ENCODE results near the gene RPL37.
"Not testable (repeated sequence)": the region's sequence is repeated elsewhere in the genome, so short reads cannot be mapped to it uniquely, and the experiment has no call there.

RPL37 gene

DNA sequence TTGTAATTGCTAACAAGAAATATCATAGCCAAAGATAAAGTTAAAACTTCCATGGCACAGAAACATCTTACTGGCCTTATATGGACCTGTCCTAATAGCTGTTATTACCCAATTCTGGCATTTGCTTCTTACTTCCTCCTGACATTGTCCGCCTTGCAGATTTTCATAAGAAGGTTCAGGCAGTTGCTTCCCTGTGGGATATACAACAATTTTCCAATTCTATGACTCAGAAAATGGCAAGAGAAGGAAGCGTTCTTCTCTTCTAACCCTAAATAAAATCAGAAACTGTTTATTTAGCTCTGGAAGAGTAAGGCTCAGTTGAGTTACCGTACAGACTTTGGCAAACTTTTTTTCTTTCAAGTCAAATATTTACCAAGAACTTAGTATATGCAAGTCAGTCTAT is 38.5 kb downstream of the RPL37 start:
- peak; percentile 57 for DNase-seq

DNA sequence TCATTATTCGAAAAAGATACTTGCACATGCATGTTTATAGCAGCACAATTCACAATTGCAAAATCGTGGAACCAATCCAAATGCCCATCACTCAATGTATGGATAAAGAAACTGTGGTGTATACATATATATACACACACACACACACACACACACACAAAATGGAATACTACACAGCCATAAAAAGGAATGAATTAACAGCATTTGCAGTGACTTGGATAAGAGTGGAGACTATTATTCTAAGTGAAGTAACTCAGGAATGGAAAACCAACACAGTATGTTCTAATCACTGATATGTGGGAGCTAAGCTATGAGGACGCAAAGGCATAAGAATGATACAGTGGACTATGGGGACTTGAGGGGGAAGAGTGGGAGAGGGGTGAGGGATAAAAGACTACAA is 40.1 kb downstream of the RPL37 start:
- not testable (repeated sequence) for DNase-seq

DNA sequence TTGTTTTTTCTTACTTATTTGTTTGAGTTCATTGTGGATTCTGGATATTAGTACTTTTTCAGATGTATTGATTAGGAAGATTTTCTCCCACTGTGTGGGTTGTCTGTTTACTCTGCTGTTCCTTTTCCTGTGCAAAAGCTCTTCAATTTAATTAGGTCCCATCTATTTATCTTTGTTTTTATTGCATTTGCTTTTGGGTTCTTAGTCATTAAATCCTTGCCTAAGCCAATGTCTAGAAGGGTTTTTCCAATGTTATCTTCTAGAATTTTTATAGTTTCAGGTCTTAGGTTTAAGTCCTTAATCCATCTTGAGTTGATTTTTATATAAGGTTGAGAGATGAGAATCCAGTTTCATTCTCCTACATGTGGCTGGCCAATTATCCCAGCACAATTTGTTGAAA is 40.7 kb downstream of the RPL37 start:
- not testable (repeated sequence) for DNase-seq

DNA sequence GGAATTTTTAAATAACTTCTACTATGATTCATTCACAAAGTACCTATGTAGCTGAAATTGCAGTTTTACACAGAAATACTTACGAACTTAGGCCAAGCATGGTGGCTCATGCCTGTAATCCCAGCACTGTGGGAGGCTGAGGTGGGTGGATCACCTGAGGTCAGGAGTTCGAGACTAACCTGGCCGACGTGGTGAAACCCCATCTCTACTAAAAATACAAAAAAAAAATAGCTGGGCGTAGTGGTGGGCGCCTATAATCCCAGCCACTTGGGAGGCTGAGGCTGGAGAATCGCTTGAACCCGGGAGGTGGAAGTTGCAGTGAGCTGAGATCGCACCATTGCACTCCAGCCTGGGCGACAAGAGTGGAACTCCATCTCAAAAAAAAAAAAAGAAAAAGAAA is 42.3 kb downstream of the RPL37 start:
- DNase-seq: not testable (repeated sequence)

DNA sequence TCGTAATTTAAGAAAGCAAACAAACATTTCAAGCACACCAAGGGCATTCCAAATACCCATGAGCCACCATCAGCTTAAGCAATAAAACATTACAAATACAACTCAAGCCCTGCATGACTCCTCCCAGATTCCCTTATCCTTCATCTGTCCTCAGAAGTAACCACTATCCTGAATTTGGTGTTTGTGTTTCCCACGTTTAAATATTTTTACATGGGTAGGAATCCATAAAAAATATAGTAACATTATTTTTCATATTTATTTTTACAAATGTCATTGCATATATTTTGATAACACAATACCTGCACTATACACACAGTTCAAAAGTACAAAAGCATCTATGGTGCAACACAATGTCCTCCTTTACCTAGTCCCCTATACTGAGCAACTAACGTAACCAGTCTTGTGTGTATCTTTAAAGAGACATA is 43.3 kb downstream of the RPL37 start:
- no peak for DNase-seq

DNA sequence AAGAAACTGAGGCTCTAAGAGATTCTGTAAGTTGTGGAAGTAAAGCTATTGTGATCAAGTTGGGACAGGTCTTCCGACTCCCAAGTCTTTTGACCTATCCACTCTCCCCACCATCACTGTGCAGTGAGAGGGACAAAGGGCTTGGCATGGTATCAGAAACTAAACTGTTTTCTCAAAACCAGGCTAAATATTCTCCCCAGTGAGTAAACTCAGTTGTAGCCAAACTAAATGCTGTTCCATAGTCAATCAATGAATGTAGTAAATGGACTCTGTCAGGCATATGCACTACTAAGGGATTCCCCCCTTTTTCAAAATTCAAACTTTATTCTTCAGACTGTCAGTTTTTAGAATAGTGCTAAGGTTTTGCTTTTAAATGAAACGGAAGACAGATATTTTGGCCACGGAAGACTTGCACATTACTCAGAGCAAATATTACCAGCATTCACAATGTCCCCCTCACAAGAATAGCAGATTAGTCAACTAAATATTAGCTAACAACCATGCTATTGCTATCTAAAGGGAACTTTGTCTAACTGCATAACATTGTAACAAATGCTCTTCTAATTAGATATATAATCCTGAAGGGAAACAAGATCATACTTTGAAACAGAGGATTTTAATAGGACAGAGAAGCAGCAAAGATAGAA is 44.0 kb downstream of the RPL37 start:
- DNase-seq: no peak

DNA sequence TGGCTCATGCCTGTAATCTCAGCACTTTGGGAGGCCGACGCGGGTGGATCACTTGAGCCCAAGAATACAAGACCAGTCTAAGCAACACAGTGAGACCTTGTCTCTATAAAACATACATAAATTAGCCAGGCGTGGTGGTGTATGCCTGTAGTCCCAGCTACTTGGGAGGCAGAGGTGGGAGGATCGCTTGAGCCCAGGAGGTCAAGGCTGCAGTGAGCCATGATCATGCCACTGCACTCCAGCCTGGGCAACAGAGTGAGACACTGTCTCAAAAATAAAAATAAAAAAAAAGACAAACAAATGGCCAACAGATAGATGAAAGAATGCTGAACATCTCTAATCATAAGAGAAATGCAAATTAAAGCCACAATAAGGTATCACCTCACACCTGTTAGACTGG is 46.1 kb downstream of the RPL37 start:
- not testable (repeated sequence) for DNase-seq

DNA sequence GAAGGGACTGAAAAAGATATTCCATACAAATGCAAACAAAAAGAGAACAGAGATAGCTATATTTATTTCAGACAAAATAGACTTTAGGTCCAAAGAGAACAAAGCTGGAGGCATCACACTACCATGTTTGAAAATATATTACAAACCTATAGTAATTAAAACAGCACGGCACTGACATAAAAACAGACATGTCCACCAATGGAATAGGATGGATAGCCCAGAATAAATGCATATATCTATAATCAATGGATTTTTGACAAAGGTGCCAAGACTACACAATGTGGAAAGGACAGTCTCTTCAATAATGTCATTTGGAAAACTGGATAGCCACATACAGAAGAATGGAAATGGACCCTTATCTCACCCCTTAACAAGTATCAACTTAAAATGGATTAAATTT is 47.0 kb downstream of the RPL37 start:
- DNase-seq: no peak

DNA sequence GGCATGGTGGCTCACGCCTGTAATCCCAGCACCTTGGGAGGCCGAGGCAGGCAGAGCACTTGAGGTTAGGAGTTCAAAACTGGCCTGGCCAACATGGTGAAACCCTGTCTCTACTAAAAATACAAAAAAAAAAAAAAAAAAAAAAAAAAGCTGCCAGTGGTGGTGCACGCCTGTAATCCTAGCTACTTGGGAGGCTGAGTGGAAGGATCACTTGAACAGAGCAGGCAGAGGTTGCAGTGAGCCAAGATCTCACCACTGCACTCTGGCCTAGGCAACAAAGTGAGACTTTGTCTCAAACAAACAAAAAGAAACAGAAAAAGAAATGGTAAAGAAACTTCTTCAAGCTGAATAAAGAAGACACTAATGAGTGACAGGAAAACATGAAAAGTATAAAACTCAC is 48.4 kb downstream of the RPL37 start:
- not testable (repeated sequence) for DNase-seq

DNA sequence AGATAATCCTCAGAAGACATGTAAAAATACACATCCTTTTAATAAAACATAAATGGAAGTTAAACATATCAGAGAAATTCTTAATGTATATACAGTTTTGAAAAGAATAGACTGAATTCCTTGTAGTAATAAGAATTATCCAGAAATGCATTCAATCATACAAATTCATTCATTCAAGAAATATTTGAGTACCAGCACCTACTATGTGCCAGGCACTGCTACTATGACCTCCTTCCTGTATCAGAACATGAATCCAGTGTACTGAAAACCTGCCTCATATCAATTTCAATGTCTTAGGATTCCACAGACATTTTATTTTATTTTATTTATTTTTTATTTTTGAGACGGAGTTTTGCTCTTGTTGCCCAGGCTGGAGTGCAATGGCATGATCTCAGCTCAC is 50.1 kb downstream of the RPL37 start:
- DNase-seq: no peak

DNA sequence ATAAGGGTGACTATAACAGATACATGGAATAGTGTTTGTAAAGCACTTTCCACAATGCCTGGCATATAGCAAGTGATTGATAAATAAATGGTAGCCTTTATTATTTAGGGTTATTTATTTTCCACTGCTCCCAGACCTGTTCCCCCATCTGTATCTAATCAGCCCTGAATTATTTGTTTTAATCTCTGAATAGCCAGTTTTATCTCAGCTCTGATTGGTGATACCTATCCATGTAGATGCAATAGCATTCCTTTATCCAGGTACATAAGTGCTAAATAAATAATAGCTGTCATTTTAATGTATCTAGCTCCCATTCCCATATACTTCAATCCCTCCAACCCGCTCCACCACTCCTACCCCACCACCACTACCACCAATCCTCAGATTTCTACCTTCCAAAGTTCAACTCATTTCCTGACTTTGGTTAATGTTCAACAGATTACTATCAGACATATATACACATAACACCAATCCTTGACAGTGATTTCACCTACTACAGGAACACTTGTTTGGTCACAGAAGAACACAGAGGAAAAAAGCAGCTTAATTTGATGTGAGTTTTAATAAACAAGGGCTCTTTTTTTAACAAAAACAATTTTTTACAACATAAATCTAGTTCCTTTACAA is 50.9 kb downstream of the RPL37 start:
- no peak for DNase-seq

DNA sequence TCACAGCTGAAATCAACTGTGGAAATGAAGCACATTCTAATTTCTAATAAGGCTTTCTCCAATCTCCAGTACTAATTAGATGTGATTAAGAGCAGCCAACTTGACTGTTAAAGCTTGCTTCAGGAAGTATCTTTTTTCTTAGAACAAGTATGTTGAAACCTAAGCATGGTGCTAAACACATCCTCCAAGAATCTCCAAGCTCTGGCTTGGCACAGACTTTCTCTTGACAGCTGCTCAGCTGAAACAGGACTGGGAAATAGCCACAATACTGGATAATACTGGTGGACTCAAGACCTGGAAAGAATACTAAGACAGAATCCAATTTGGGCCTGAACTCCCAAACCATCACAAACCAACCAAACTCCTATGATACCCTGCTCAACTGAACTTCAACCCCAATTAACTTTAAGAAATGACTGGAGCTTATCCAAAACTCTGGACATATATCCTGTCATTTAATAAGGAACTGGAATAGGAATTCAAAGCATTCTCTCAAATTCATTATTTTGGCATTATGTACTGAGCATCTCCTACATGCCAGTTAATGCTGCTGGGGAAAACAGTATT is 53.1 kb downstream of the RPL37 start:
- peak; percentile 42 for DNase-seq

DNA sequence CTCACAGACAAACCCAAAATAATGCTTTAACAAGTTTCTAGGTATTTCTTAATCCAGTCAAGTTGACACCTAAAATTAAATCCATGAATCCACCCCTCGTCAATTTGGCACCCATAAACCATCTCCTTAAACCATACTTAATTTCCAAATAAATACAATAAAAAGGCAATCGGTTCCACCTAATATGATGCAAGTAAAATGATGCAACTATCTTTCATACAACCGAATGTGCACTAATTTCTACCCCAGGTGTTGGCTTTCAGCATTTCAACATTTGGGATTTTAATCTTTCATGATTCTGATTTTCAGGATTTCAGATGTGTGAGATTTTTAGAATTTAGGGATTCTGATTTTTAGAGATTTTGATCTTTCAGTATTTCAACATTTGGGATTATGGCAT is 54.2 kb downstream of the RPL37 start:
- no peak for DNase-seq

DNA sequence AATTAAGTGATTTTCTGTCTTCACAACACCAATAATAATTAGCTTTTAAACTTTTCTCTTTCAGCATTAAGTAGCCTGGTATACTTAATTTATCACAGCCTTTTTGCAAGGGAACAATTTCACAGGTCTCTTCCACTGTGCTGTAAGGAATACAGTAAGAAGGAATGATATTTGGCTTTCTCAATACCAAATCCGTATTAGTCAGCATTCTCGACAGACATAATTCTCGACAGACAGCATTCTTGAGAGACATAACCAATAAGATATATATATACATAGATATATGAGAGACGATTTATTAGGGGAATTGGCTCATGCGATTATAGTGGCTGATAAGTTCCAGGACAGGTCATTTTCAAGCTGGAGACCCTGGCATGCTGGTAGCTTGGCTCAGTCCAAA is 54.8 kb downstream of the RPL37 start:
- DNase-seq: no peak

DNA sequence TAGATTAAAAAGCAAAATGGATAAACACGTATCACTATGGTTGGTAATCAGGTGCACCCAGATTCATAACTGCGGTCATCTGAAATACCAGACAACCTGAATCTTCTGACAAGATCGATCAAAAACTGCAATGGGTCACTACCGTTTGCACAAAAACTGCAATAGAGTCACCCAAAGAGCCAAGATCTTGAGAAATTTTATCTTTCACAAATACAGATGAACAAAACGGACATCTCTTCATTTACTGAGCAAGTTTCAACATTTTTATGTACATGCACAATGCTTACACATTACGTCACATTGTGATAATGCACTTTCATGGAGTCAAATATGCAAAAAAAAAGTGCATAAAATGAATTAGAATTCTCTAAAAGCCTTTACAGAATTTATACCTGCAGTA is 55.5 kb downstream of the RPL37 start:
- DNase-seq: no peak

DNA sequence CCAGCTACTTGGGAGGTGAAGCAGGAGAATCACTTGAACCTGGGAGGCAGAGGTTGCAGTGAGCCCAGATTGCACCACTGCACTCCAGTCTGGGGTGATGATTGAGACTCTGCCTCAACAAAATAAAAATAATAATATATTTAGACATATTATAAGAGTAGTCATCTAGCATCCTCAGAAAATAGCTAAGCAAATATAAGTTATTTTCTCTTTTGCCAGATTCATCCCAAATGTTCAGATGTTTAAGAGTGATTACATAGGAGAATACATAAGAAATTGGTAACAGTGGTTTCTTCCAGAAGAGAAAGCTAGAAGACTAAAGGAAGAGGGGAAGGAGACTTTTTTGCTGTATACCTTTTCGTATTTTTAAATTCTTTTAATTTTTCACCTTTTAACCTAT is 56.9 kb downstream of the RPL37 start:
- DNase-seq: no peak

DNA sequence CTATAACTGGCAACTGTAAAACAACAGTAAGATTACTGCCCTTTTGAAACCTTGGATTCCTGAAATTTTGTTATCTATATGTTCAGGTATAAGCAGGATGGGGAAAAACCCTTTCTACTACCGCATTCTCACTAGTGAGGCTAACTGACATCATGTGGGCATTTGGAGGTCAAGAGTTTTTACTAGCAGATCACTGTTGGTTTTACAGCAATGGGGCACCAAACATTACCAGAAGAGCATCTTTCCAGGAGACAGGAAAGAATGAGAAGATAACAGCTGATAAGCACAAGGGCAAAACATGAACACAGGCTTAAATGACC is 58.4 kb downstream of the RPL37 start:
- no peak for DNase-seq

DNA sequence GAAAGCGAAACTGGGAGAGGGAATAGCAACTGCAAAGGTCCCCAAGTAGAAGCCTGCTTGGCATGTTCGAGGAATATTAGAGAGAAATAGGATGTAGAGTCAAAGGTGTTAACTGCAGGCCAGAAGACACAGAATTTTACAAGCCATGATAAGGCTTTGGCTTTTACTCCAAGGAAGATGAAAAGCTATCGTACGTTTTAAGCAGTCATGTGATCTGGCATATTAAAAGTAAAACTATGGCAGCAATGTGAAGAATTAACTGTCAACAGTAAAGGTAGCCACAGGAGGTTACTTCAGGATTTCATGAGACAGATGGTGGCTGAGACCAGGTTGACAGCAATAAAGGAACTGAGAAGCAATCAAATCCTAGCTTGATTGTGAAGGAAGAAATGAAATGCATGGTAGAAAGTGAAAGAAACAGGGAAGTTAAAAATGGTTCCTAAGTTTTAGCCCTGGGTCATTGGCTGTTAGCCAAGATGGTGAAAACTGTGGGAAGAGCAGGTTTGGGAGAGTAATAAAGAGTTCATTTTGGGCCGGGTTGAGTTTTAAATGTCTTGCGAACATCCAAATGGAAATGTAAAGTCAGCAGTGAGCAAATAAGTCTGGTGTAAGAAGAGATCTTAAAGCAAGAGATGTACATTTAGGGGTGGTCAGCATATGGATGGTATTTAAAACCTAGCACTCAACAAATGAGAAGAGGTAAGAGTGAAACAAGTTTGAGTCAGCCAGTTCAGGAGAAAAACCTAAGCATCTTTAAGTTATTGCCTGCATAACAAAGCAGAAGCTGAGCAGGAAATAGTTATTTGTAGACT is 59.0 kb downstream of the RPL37 start:
- peak; percentile 56 for DNase-seq
